Measurements from ENCODE around the gene LAMC3. TPM values are rescaled to one million over a fixed set of nuclear protein-coding genes. Genes with fewer than 3 reads are reported as not detected.
A peak's percentile ranks its signal among the peaks of the same experiment; 100 is the strongest.

The LAMC3 gene
- total and polyA plus RNA-seq, 7 donors: 0.17 to 0.96 (median 0.22) TPM; not detected in 1

GRCh38 chr9:131010482-131011273, 1.7 kb downstream of the LAMC3 start:
- Histone ChIP-seq H3K4me1 (no peaks in the 10 kb centered on the region), H3K4me3 (no peak overlapping the region), H3K27ac (no peak overlapping the region), H3K36me3 (ENCODE audit: insufficient read depth in 1 of 2, low read depth in 1 of 2) (no peaks in the 10 kb centered on the region), H3K9me3 (no peaks in the 10 kb centered on the region), H3K27me3 (ENCODE audit: insufficient read depth in 3 of 3, low read length in 2 of 3) (peaks cover 0 to 72% (median 12%) of the 10 kb centered on the region in 3 donors)
- TF ChIP-seq CTCF (IDR thresholded peaks at IDR 0.05): no peak
- ATAC-seq: no peak
- peak in 1 of 2 donors; percentile 15 for DNase-seq
- 49 to 62% (median 51%) methylated on average over 14 of the region's 14 CpGs for WGBS, 3 donors
- intact Hi-C loops (cut with DNase I): no loop called here

DNA sequence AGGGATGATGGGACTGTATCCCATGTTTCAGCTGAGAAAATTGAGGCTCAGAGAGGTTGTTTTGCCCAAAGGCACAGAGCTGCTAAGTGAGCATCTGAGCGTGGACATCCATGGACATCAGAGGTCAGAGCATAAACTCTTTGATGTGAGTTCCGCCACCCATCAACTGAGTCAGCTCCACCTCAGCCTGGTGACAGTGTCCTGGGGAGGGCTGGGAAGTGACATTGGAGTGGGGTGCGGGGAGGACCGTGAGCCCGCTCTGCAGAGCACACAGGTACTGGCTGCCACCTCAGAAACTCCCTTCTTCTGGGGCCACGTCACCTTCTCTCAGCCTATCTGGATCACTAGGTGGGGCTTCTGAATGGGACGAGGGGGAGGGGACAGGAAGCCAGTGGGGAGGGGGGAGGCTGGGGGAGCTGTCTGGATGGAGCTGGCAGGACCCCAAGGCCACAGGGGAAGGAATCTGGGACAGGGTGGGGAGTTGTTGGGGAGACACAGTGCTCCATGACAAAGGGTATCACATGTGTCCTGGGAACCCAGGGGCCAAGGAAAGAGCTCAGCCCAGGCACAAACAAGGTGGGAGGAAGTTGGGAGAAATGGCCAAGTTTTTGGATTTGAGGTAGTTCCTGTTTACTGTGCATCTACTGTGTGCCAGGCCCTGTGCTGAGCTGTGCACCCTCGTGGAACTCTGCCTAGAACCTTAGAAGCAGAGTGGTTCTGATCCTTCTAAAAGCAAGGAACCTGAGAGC, 2.5 kb downstream of the LAMC3 start:
- WGBS, 3 donors: 72 to 78% (median 75%) methylated on average over 8 of the region's 8 CpGs
- intact Hi-C loops (cut with DNase I): no loop called here
- Histone ChIP-seq H3K9me3 (no peaks in the 10 kb centered on the region), H3K4me3 (no peak overlapping the region), H3K27me3 (ENCODE audit: insufficient read depth in 3 of 3, low read length in 2 of 3) (peaks cover 0 to 74% (median 12%) of the 10 kb centered on the region in 3 donors), H3K27ac (no peak overlapping the region), H3K4me1 (no peaks in the 10 kb centered on the region), H3K36me3 (ENCODE audit: insufficient read depth in 1 of 2, low read depth in 1 of 2) (no peaks in the 10 kb centered on the region)
- TF ChIP-seq CTCF (IDR thresholded peaks at IDR 0.05): no peak
- DNase-seq (peak in 1 of 2 donors; percentile 45), ATAC-seq (no peak)

- no peak for TF ChIP-seq CTCF (IDR thresholded peaks at IDR 0.05)
- WGBS, 3 donors: 54 to 56% (median 55%) methylated on average over 6 of the region's 6 CpGs
- no peaks in the 10 kb centered on the region for H3K36me3 ChIP-seq (ENCODE audit: insufficient read depth in 1 of 2, low read depth in 1 of 2)
- no peak overlapping the region for H3K4me3 ChIP-seq
- H3K27me3 ChIP-seq (ENCODE audit: insufficient read depth in 3 of 3, low read length in 2 of 3): peaks cover 0 to 71% (median 14%) of the 10 kb centered on the region in 3 donors
- H3K4me1 ChIP-seq: no peaks in the 10 kb centered on the region
- DNase-seq (no peak), ATAC-seq (no peak)
- intact Hi-C loops (cut with DNase I): no loop called here
- no peak overlapping the region for H3K27ac ChIP-seq
- no peaks in the 10 kb centered on the region for H3K9me3 ChIP-seq
Measured at GRCh38 chr9:131012023-131012334, 3.0 kb downstream of the LAMC3 start.

GRCh38 chr9:131012396-131012917, 3.5 kb downstream of the LAMC3 start:
- ATAC-seq (peak in 3 of 4 donors; percentile 29 to 43 (median 41)), DNase-seq (peak in 1 of 2 donors; percentile 56)
- no peaks in the 10 kb centered on the region for H3K4me1 ChIP-seq
- no peak for TF ChIP-seq CTCF (IDR thresholded peaks at IDR 0.05)
- H3K9me3 ChIP-seq: no peaks in the 10 kb centered on the region
- no peak overlapping the region for H3K4me3 ChIP-seq
- H3K27ac ChIP-seq: no peak overlapping the region
- peaks cover 0 to 66% (median 14%) of the 10 kb centered on the region in 3 donors for H3K27me3 ChIP-seq (ENCODE audit: insufficient read depth in 3 of 3, low read length in 2 of 3)
- 59 to 72% (median 64%) methylated on average over 22 of the region's 22 CpGs for WGBS, 3 donors
- no peaks in the 10 kb centered on the region for H3K36me3 ChIP-seq (ENCODE audit: insufficient read depth in 1 of 2, low read depth in 1 of 2)
- intact Hi-C loops (cut with DNase I): no loop called here
